ENCODE results near the gene ATXN7L3B.

GRCh38 chr12:74584483-74585062 is 46.9 kb downstream of the ATXN7L3B start:
- TF ChIP-seq, protein P1, sequence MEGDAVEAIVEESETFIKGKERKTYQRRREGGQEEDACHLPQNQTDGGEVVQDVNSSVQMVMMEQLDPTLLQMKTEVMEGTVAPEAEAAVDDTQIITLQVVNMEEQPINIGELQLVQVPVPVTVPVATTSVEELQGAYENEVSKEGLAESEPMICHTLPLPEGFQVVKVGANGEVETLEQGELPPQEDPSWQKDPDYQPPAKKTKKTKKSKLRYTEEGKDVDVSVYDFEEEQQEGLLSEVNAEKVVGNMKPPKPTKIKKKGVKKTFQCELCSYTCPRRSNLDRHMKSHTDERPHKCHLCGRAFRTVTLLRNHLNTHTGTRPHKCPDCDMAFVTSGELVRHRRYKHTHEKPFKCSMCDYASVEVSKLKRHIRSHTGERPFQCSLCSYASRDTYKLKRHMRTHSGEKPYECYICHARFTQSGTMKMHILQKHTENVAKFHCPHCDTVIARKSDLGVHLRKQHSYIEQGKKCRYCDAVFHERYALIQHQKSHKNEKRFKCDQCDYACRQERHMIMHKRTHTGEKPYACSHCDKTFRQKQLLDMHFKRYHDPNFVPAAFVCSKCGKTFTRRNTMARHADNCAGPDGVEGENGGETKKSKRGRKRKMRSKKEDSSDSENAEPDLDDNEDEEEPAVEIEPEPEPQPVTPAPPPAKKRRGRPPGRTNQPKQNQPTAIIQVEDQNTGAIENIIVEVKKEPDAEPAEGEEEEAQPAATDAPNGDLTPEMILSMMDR (IDR thresholded peaks at IDR 0.05; ENCODE audit: insufficient read depth, low read length) = no peak
- TF ChIP-seq POLR2AphosphoS5 (IDR thresholded peaks at IDR 0.05; ENCODE audit: low read depth) (no peak), SPI1 (IDR thresholded peaks at IDR 0.05; ENCODE audit: borderline replicate concordance, low read depth) (no peak), GABPA (IDR thresholded peaks at IDR 0.05; ENCODE audit: low read depth) (no peak)
- TF ChIP-seq, protein P2, sequence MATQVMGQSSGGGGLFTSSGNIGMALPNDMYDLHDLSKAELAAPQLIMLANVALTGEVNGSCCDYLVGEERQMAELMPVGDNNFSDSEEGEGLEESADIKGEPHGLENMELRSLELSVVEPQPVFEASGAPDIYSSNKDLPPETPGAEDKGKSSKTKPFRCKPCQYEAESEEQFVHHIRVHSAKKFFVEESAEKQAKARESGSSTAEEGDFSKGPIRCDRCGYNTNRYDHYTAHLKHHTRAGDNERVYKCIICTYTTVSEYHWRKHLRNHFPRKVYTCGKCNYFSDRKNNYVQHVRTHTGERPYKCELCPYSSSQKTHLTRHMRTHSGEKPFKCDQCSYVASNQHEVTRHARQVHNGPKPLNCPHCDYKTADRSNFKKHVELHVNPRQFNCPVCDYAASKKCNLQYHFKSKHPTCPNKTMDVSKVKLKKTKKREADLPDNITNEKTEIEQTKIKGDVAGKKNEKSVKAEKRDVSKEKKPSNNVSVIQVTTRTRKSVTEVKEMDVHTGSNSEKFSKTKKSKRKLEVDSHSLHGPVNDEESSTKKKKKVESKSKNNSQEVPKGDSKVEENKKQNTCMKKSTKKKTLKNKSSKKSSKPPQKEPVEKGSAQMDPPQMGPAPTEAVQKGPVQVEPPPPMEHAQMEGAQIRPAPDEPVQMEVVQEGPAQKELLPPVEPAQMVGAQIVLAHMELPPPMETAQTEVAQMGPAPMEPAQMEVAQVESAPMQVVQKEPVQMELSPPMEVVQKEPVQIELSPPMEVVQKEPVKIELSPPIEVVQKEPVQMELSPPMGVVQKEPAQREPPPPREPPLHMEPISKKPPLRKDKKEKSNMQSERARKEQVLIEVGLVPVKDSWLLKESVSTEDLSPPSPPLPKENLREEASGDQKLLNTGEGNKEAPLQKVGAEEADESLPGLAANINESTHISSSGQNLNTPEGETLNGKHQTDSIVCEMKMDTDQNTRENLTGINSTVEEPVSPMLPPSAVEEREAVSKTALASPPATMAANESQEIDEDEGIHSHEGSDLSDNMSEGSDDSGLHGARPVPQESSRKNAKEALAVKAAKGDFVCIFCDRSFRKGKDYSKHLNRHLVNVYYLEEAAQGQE (IDR thresholded peaks at IDR 0.05; ENCODE audit: insufficient replicate concordance, low read depth) = no peak

Data from HL-60 (cell line).